Measurements from ENCODE around the gene PTPN14. TPM values are rescaled to one million over a fixed set of nuclear protein-coding genes. Genes with fewer than 3 reads are reported as not detected.
"Not testable (repeated sequence)": the region's sequence is repeated elsewhere in the genome, so short reads cannot be mapped to it uniquely, and the experiment has no call there.

The PTPN14 gene
- total and polyA plus RNA-seq, 4 donors: 7.3 to 50.5 (median 28.2) TPM

GRCh38 chr1:214510914-214511638, 40.3 kb downstream of the PTPN14 start:
- 86 to 91% methylated on average over 6 of the region's 6 CpGs for WGBS, 2 donors
- Histone ChIP-seq H3K27me3 (ENCODE audit: control insufficient read depth in 1 of 2, insufficient read depth in 2 of 2, low read length in 1 of 2) (no peaks in the 10 kb centered on the region), H3K4me1 (ENCODE audit: control insufficient read depth in 1 of 2, insufficient read depth in 2 of 2, low read length in 2 of 2) (peaks cover 0 to 2% of the 10 kb centered on the region in 2 donors), H3K27ac (ENCODE audit: low read depth in 1 of 2, low read length in 2 of 2) (no peak overlapping the region), H3K9me3 (ENCODE audit: control insufficient read depth, low read length) (no peaks in the 10 kb centered on the region), H3K4me3 (ENCODE audit: low read length in 2 of 2) (no peak overlapping the region), H3K36me3 (ENCODE audit: control insufficient read depth in 1 of 2, insufficient read depth in 2 of 2, low read length in 1 of 2) (no peaks in the 10 kb centered on the region)
- ATAC-seq (ENCODE audit: low FRiP score): no peak
- no peak for DNase-seq
- intact Hi-C loops (cut with DNase I): no loop called here

GRCh38 chr1:214510477-214510876, 40.9 kb downstream of the PTPN14 start:
- Histone ChIP-seq H3K4me1 (ENCODE audit: control insufficient read depth in 1 of 2, insufficient read depth in 2 of 2, low read length in 2 of 2) (no peaks in the 10 kb centered on the region), H3K27ac (ENCODE audit: low read depth in 1 of 2, low read length in 2 of 2) (no peak overlapping the region), H3K27me3 (ENCODE audit: control insufficient read depth in 1 of 2, insufficient read depth in 2 of 2, low read length in 1 of 2) (no peaks in the 10 kb centered on the region), H3K36me3 (ENCODE audit: control insufficient read depth in 1 of 2, insufficient read depth in 2 of 2, low read length in 1 of 2) (no peaks in the 10 kb centered on the region), H3K9me3 (ENCODE audit: control insufficient read depth, low read length) (no peaks in the 10 kb centered on the region), H3K4me3 (ENCODE audit: low read length in 2 of 2) (no peak overlapping the region)
- intact Hi-C loops (cut with DNase I): no loop called here
- DNase-seq (no peak), ATAC-seq (ENCODE audit: low FRiP score) (no peak)

- H3K9me3 ChIP-seq (ENCODE audit: control insufficient read depth, low read length); intact Hi-C loops (cut with DNase I); ATAC-seq (ENCODE audit: low FRiP score); DNase-seq; H3K36me3 ChIP-seq (ENCODE audit: control insufficient read depth in 1 of 2, insufficient read depth in 2 of 2, low read length in 1 of 2); H3K4me3 ChIP-seq (ENCODE audit: low read length in 2 of 2); H3K4me1 ChIP-seq (ENCODE audit: control insufficient read depth in 1 of 2, insufficient read depth in 2 of 2, low read length in 2 of 2); H3K27me3 ChIP-seq (ENCODE audit: control insufficient read depth in 1 of 2, insufficient read depth in 2 of 2, low read length in 1 of 2); H3K27ac ChIP-seq (ENCODE audit: low read depth in 1 of 2, low read length in 2 of 2): not testable (repeated sequence)
- WGBS, 2 donors: 92 to 97% methylated on average over 3 of the region's 3 CpGs
Observed at GRCh38 chr1:214509622-214510021, 41.8 kb downstream of the PTPN14 start.

GRCh38 chr1:214506972-214507431, 44.4 kb downstream of the PTPN14 start:
- DNase-seq (no peak), ATAC-seq (ENCODE audit: low FRiP score) (no peak)
- Histone ChIP-seq H3K9me3 (ENCODE audit: control insufficient read depth, low read length) (no peaks in the 10 kb centered on the region), H3K27me3 (ENCODE audit: control insufficient read depth in 1 of 2, insufficient read depth in 2 of 2, low read length in 1 of 2) (no peaks in the 10 kb centered on the region), H3K4me3 (ENCODE audit: low read length in 2 of 2) (no peak overlapping the region), H3K27ac (ENCODE audit: low read depth in 1 of 2, low read length in 2 of 2) (no peak overlapping the region), H3K36me3 (ENCODE audit: control insufficient read depth in 1 of 2, insufficient read depth in 2 of 2, low read length in 1 of 2) (no peaks in the 10 kb centered on the region), H3K4me1 (ENCODE audit: control insufficient read depth in 1 of 2, insufficient read depth in 2 of 2, low read length in 2 of 2) (no peaks in the 10 kb centered on the region)
- intact Hi-C loops (cut with DNase I): no loop called here
- 81 to 89% methylated on average over 2 of the region's 2 CpGs for WGBS, 2 donors

- Histone ChIP-seq H3K4me1 (ENCODE audit: control insufficient read depth in 1 of 2, insufficient read depth in 2 of 2, low read length in 2 of 2) (peaks cover 0 to 1% of the 10 kb centered on the region in 2 donors), H3K9me3 (ENCODE audit: control insufficient read depth, low read length) (no peaks in the 10 kb centered on the region), H3K27me3 (ENCODE audit: control insufficient read depth in 1 of 2, insufficient read depth in 2 of 2, low read length in 1 of 2) (no peaks in the 10 kb centered on the region), H3K4me3 (ENCODE audit: low read length in 2 of 2) (no peak overlapping the region), H3K27ac (ENCODE audit: low read depth in 1 of 2, low read length in 2 of 2) (no peak overlapping the region), H3K36me3 (ENCODE audit: control insufficient read depth in 1 of 2, insufficient read depth in 2 of 2, low read length in 1 of 2) (no peaks in the 10 kb centered on the region)
- intact Hi-C loops (cut with DNase I): no loop called here
- WGBS, 2 donors: 21 to 24% methylated on average over 8 of the region's 8 CpGs
- no peak for DNase-seq
- no peak for ATAC-seq (ENCODE audit: low FRiP score)
Observed at GRCh38 chr1:214505134-214505533, 46.3 kb downstream of the PTPN14 start.

- ATAC-seq (ENCODE audit: low FRiP score): no peak
- H3K36me3 ChIP-seq (ENCODE audit: control insufficient read depth in 1 of 2, insufficient read depth in 2 of 2, low read length in 1 of 2): no peaks in the 10 kb centered on the region
- no peak overlapping the region for H3K27ac ChIP-seq (ENCODE audit: low read depth in 1 of 2, low read length in 2 of 2)
- intact Hi-C loops (cut with DNase I): no loop called here
- no peak for DNase-seq
- no peak overlapping the region for H3K4me3 ChIP-seq (ENCODE audit: low read length in 2 of 2)
- WGBS, 2 donors: 95 to 96% methylated on average over 5 of the region's 5 CpGs
- peaks cover 0 to 1% of the 10 kb centered on the region in 2 donors for H3K4me1 ChIP-seq (ENCODE audit: control insufficient read depth in 1 of 2, insufficient read depth in 2 of 2, low read length in 2 of 2)
- H3K9me3 ChIP-seq (ENCODE audit: control insufficient read depth, low read length): no peaks in the 10 kb centered on the region
- H3K27me3 ChIP-seq (ENCODE audit: control insufficient read depth in 1 of 2, insufficient read depth in 2 of 2, low read length in 1 of 2): no peaks in the 10 kb centered on the region
Observed at GRCh38 chr1:214504330-214504729, 47.1 kb downstream of the PTPN14 start.

GRCh38 chr1:214503553-214503952, 47.8 kb downstream of the PTPN14 start:
- Histone ChIP-seq H3K4me3 (ENCODE audit: low read length in 2 of 2) (no peak overlapping the region), H3K4me1 (ENCODE audit: control insufficient read depth in 1 of 2, insufficient read depth in 2 of 2, low read length in 2 of 2) (peaks cover 0 to 1% of the 10 kb centered on the region in 2 donors), H3K27ac (ENCODE audit: low read depth in 1 of 2, low read length in 2 of 2) (no peak overlapping the region), H3K36me3 (ENCODE audit: control insufficient read depth in 1 of 2, insufficient read depth in 2 of 2, low read length in 1 of 2) (no peaks in the 10 kb centered on the region), H3K9me3 (ENCODE audit: control insufficient read depth, low read length) (no peaks in the 10 kb centered on the region), H3K27me3 (ENCODE audit: control insufficient read depth in 1 of 2, insufficient read depth in 2 of 2, low read length in 1 of 2) (no peaks in the 10 kb centered on the region)
- intact Hi-C loops (cut with DNase I): no loop called here
- no peak for DNase-seq
- ATAC-seq (ENCODE audit: low FRiP score): no peak
- WGBS, 2 donors: 81 to 86% methylated on average over 4 of the region's 4 CpGs

GRCh38 chr1:214500340-214501055, 50.9 kb downstream of the PTPN14 start:
- DNase-seq (no peak), ATAC-seq (ENCODE audit: low FRiP score) (no peak)
- H3K27ac ChIP-seq (ENCODE audit: low read depth in 1 of 2, low read length in 2 of 2): no peak overlapping the region
- H3K27me3 ChIP-seq (ENCODE audit: control insufficient read depth in 1 of 2, insufficient read depth in 2 of 2, low read length in 1 of 2): no peaks in the 10 kb centered on the region
- no peaks in the 10 kb centered on the region for H3K36me3 ChIP-seq (ENCODE audit: control insufficient read depth in 1 of 2, insufficient read depth in 2 of 2, low read length in 1 of 2)
- intact Hi-C loops (cut with DNase I): no loop called here
- no peaks in the 10 kb centered on the region for H3K9me3 ChIP-seq (ENCODE audit: control insufficient read depth, low read length)
- H3K4me1 ChIP-seq (ENCODE audit: control insufficient read depth in 1 of 2, insufficient read depth in 2 of 2, low read length in 2 of 2): peaks cover 4 to 5% of the 10 kb centered on the region in 2 donors
- WGBS, 2 donors: 66 to 70% methylated on average over 4 of the region's 4 CpGs
- no peak overlapping the region for H3K4me3 ChIP-seq (ENCODE audit: low read length in 2 of 2)

- Histone ChIP-seq H3K4me3 (ENCODE audit: low read length in 2 of 2) (no peak overlapping the region), H3K27ac (ENCODE audit: low read depth in 1 of 2, low read length in 2 of 2) (no peak overlapping the region), H3K4me1 (ENCODE audit: control insufficient read depth in 1 of 2, insufficient read depth in 2 of 2, low read length in 2 of 2) (peaks cover 4 to 5% of the 10 kb centered on the region in 2 donors), H3K36me3 (ENCODE audit: control insufficient read depth in 1 of 2, insufficient read depth in 2 of 2, low read length in 1 of 2) (no peaks in the 10 kb centered on the region), H3K9me3 (ENCODE audit: control insufficient read depth, low read length) (no peaks in the 10 kb centered on the region), H3K27me3 (ENCODE audit: control insufficient read depth in 1 of 2, insufficient read depth in 2 of 2, low read length in 1 of 2) (no peaks in the 10 kb centered on the region)
- ATAC-seq (ENCODE audit: low FRiP score): no peak
- no peak for DNase-seq
- intact Hi-C loops (cut with DNase I): no loop called here
- WGBS, 2 donors: 81 to 86% methylated on average over 4 of the region's 4 CpGs
Observed at GRCh38 chr1:214499732-214500131, 51.7 kb downstream of the PTPN14 start.

Data from aorta (tissue), 5 donors.